ENCODE measurements around the gene ADCY9. TPM values are rescaled to one million over a fixed set of nuclear protein-coding genes. Genes with fewer than 3 reads are reported as not detected.

Gene ADCY9
- total and polyA plus RNA-seq, 2 experiments from 2014 or later = 2.2 to 18.3 TPM

GRCh38 chr16:3998793-3999478, 117.3 kb downstream of the ADCY9 start:
- DNase-seq (ENCODE audit: low spot score) = no peak
- H3K9me2 ChIP-seq (ENCODE audit: insufficient read depth) = no peaks in the 10 kb centered on the region
- H3K4me2 ChIP-seq = peak overlapping the region; percentile 38; the same call in 1 of the 2 replicates
- H3K27me3 Mint-ChIP-seq (ENCODE audit: insufficient read depth, low read depth, poor library complexity) = peaks cover 4% of the 10 kb centered on the region
- ATAC-seq = peak; percentile 24; the same call in 2 of the 3 replicates
- no peak overlapping the region for H2AFZ ChIP-seq
- H3K4me1 Mint-ChIP-seq = peaks cover 12% of the 10 kb centered on the region
- no peaks in the 10 kb centered on the region for H3F3A ChIP-seq (replicated peaks; ENCODE audit: low read depth)
- H3K9me3 Mint-ChIP-seq = no peaks in the 10 kb centered on the region
- no peak overlapping the region for H3K4me3 ChIP-seq
- H3K36me3 Mint-ChIP-seq (ENCODE audit: low read depth) = no peaks in the 10 kb centered on the region
- H4K20me1 ChIP-seq (replicated peaks; ENCODE audit: insufficient read depth) = no peaks in the 10 kb centered on the region
- H3K79me2 ChIP-seq (replicated peaks; ENCODE audit: insufficient read depth) = peaks cover 3% of the 10 kb centered on the region; the same call in 1 of the 2 replicates
- TF ChIP-seq NANOG (IDR thresholded peaks at IDR 0.05; ENCODE audit: borderline replicate concordance) (no peak), ZNF462 (CRISPR knock-in tag; IDR thresholded peaks at IDR 0.05) (no peak), CREB1 (CRISPR knock-in tag; IDR thresholded peaks at IDR 0.05; ENCODE audit: low read depth) (no peak), EZH2 (IDR thresholded peaks at IDR 0.05; ENCODE audit: low read depth, unreplicated experiment) (no peak)
- TF ChIP-seq, protein P1, sequence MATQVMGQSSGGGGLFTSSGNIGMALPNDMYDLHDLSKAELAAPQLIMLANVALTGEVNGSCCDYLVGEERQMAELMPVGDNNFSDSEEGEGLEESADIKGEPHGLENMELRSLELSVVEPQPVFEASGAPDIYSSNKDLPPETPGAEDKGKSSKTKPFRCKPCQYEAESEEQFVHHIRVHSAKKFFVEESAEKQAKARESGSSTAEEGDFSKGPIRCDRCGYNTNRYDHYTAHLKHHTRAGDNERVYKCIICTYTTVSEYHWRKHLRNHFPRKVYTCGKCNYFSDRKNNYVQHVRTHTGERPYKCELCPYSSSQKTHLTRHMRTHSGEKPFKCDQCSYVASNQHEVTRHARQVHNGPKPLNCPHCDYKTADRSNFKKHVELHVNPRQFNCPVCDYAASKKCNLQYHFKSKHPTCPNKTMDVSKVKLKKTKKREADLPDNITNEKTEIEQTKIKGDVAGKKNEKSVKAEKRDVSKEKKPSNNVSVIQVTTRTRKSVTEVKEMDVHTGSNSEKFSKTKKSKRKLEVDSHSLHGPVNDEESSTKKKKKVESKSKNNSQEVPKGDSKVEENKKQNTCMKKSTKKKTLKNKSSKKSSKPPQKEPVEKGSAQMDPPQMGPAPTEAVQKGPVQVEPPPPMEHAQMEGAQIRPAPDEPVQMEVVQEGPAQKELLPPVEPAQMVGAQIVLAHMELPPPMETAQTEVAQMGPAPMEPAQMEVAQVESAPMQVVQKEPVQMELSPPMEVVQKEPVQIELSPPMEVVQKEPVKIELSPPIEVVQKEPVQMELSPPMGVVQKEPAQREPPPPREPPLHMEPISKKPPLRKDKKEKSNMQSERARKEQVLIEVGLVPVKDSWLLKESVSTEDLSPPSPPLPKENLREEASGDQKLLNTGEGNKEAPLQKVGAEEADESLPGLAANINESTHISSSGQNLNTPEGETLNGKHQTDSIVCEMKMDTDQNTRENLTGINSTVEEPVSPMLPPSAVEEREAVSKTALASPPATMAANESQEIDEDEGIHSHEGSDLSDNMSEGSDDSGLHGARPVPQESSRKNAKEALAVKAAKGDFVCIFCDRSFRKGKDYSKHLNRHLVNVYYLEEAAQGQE (IDR thresholded peaks at IDR 0.05; ENCODE audit: unreplicated experiment) = no peak
- peaks cover 9% of the 10 kb centered on the region for H3K4me1 ChIP-seq (ENCODE audit: insufficient read depth)
- H3K27ac Mint-ChIP-seq = 0 out of 2 replicates have a peak overlapping the region, but pooled peaks have one; percentile 75
- no peaks in the 10 kb centered on the region for H3K27me3 ChIP-seq (ENCODE audit: insufficient read depth)
- no peak overlapping the region for H3K4me3 Mint-ChIP-seq
- H3K27ac ChIP-seq (ENCODE audit: low read depth) = no peak overlapping the region; the same call in 1 of the 2 replicates
- no peaks in the 10 kb centered on the region for H3K36me3 ChIP-seq (ENCODE audit: insufficient read depth)

All from GM23338 (cell line).